Skin of body (tissue), 2 donors: ENCODE results near the gene DPH1. TPM values are rescaled to one million over a fixed set of nuclear protein-coding genes. Genes with fewer than 3 reads are reported as not detected.
"Not testable (repeated sequence)": the region's sequence is repeated elsewhere in the genome, so short reads cannot be mapped to it uniquely, and the experiment has no call there.

Experiments used
- DNase-seq: peaks from one replicate; lab custom pipeline; 2025; lab: John Stamatoyannopoulos, UW
- total RNA-seq: library from RNA; depleted of rRNA; stranded (reverse); fragments of >200 nt; gene quantifications from one replicate; pipeline ENCODE4 v1.2.3, GENCODE V29; 2014

The DPH1 gene
- total RNA-seq, 1 donor from 2014 or later = 24.0 TPM

DNA sequence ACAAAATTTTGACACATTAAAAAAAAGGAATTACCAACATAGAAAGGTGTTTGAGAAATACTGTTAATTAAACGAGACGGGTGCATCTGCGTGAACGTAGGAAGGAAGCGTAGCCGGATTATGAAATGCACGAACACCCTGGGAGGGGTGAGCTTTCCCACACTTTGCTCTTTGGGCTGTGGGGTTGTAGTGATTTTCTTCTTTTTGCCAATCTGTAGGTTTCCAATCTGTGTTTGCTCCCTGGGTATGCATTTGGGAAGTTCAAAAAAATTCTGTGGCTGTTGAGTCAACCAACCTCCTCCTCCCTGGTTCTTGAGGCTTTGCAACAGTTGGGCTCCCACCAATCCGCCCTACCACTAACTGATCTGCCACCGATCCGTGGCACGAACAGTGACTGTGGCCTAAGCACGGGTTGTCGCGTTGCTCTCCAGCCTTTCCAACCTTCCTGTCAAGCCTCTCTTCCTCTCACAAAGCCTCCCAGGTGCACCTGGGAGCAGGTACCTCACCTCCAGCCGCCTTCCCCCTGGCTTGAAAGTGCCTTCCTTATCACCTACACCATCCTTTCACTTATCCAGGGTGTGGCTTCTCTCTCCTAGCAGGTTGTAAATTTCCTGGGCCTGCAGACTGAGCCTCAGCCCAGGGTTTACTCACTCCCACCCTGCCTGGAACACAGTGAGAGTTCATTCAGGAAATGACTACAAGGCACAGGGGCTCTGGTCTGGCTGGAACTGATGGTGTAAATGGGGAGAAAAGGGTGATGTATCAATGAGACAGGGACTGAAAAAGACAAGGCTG is 21.4 kb upstream of the DPH1 start:
- no peak for DNase-seq

DNA sequence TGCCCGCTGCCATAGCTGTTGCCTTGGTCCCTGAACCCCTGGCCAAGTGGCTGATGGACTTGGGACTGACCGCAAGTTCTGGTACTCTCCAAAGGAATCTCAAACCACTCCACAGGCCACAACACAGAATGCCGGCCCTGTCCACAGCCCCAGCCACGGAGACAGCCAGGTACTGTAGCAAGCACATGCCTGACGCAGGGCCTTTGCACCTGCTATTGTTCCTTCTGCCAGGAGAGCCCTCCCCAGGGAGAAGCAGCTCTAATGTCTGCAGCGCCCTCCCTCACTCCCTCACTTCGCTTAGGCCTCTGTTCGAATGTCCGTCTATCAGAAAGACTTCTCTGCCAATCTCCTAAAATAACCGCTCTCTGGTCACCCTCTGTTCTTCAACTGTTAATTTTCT is 20.2 kb upstream of the DPH1 start:
- no peak for DNase-seq

DNA sequence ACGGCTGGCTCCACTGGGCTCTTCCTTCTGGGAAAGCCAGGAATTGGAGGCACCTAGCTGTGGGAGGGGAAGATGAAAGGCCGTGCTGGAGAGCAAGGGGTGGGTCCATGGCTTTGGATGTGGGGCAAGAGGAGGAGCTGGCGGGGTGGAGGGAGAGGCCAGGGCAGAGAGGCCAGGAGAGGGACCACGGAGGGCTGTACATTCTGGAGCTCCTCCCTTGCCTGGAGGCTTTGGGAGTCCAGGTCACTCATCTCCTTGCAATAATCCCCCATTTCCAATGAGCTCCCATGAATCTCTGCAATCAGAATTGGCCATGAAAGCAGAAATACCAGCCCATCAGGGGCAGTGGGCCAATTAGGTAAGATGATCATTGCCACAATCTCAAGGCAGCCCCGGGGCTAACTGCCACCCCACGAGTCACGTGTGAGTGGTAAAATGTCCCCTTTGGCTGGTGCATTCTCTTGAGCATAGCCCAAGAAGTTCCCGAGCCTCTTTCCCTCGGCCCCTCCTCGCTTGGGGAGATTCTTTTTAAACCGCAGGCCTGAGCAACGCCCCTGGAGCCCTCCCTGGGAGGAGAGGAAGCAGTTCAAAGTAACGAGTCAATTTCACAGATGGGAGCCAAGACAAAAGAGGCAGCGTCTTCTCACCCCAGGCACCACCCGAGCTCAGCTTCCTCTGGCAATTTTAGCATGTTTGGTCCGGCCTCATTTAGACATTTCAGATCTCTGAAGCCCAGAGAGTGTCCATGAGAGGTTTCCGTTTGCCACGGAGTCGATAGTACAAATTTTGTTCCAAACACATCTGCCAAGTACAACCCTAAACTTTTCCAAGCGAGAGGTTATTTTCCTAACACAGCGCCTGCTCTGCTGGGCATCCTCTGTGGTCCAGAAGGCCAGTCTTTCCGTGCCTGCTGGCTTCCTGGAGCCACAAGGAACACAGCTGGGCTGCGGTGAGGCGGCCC is 18.3 kb upstream of the DPH1 start:
- no peak for DNase-seq

DNA sequence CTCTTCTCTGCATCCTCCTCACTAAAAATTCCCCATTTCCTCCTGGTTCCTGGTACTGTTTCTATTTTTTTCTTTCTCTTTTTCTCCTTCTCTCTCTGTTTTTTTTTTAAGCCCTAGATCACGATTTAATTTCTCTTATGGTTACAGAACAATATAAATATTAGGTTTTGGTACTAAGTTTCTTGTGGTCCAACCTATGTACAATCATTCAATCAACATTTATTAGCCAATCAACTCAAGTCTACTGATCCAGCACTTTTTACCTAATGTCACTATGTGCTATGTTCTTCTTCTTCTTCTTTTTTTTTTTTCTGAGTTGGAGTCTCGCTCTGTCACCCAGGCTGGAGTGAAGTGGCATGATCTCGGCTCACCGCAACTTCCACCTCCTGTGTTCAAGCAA is 17.5 kb upstream of the DPH1 start:
- no peak for DNase-seq

DNA sequence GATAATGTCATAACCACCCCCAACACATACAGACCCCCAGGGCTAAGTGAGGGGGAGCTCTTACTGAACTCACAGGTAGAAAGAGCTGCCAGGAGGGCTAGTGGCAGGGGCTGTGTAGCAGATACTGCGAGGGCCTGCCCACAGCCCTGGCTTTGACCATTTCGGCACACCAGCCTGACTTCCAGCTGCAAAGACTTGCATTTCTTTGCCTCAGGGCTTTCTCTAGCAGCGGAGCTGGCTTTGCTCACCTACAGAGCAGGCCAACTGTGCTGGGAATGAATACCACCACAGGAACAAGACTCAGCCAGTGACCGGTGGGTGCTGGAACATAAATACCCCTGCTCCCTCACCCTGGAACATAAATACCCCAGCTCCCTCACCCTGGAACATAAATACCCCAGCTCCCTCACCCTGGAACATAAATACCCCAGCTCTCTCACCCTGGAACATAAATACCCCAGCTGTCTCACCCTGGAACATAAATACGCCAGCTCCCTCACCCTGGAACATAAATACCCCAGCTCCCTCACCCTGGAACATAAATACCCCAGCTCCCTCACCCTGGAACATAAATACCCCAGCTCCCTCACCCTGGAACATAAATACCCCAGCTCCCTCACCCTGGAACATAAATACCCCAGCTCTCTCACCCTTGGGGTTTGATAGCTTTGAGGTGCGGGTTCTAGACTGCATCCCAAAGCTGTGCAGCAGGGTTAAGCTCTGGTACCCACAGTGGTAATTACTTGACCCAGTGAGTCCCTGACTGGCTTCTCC is 16.5 kb upstream of the DPH1 start:
- not testable (repeated sequence) for DNase-seq

DNA sequence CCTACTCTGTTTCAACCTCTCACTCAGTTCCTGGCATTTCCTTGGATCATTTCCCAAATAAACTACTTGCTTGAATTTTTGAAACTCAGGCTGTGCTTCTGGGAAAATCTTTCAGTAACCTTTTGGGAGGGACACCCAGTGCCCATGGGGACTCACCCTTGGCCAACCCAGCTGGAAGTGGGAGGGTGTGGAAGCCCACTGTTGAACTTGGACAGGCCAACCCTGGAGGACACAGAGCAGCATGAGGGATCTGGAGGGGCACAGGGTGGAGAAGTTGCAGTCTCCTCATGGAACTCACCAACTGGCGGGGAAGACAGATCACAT is 16.0 kb upstream of the DPH1 start:
- no peak for DNase-seq

DNA sequence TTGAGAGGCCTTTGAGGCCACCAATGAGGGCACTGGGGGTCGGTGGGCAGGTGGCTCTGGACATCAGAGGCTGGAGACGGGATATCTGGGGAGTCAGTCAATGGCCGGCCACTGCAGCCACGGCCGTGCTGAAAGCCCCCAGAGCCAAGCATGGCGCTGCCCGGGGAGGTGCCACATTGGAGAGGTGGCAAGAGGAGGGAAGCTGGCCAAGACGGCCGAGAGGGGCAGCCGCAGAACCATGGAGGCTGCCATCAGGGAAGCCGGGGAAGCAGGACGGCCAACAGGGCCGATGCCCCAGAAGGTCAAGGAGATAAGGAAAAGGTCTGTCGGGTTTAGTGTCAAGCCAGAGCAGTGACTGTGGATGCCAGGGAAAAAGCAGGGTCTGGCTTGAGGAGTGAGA is 14.6 kb upstream of the DPH1 start:
- DNase-seq = no peak

DNA sequence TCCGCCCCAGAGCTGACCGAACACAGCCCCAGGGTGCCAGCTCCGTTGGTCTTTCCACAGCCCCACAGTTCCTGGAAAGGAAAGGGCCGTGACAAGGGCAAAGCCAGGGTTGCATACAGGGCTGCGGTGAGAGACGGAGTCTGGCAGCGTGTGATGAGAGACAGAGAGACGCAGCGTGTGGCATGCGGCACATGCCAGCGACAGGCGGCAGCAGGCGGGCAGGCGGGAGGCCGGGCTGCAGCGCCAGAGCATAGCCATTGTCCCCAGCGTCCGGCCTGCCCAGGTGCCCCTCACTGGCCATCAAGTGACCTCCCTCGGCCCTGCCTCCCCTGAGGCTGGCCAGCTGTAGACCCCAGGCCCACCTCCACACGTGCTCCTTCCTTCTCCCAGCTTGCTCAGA is 13.5 kb upstream of the DPH1 start:
- DNase-seq = no peak

DNA sequence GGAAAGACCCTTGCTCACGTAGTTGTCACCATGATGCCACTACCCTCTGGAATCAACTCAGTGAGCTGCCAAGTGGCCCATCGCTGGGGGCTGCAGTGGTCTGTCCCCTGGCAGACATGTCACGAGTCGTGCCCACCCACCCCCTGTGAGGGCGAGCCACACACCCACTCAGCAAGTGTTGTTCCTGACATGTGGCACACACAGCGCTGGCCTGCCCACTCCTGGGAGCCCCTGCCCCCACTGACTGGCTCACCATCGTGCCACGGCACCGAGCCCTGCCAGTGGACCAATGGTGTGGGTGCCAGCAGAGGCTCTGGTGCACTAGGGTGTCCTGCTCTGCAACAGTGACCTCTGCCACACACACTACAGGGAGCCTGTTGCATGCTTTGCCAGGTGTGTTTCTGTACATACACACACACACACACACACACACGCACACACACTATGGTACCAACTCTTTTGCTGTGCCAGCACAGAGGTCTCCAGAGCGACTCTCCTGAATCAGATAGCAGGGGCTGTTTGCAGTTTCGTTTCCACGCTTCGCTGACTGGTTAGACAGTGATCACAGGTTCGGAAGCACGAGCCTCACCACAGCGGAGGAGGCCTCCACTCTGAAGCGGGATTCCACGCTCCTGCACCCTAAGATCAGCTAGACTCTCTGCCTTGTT is 12.5 kb upstream of the DPH1 start:
- no peak for DNase-seq

DNA sequence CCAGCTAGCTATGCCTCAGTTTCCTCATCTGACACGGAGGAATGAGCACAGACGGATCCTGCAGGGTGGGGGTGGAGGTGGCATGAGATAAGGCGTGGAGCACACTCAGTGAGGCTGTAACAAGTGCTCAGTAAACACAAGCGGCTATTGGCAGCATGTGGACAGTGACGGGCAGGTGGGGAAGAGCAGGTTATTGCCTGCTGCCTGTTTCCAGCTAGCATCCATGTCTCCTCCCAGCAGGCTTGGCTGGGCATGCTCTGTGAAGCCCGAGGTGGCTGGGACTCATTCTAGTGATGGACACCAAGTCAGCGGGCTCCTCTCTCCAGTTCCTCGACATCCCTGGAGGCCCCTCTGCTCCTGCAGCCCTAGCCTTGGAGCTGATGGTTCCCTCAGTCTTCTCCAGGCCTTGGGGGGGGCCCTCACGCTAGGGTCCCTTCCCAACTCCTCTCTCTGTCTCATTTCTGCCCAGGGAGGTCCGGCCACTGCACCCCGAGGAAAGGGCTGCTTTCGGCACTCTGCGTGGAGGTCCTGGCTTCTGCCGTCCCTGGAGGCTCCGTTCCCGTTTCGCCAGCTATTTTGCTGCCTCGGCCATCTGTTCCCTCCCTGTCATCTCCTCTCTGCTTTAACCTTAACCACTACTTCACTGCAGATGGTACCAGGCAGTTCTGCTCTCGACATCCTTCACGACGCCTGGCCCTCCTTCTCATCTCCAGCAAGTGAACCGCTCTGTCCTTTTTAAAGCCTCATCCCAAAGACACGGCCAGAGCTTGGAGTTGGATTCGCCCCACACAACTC is 11.0 kb upstream of the DPH1 start:
- no peak for DNase-seq

DNA sequence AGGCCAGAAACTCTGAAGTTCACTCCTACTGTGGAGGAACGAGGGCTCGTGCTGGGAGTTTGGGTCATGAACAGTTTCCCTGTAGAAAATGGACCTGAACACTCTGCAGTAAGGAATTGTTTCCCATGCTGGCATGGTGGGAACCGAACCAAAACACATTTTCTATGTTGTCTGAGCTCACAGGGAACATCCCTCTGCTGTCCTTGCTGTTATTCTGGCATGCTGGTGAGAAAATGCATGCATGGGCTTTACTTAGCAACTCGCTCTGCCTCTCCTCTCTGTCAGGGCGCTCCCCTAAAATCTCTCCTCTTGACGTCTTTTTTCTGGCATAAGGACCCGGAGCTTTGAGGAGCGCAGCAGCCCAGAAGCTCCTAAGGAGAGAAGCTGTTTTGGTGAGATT is 10.2 kb upstream of the DPH1 start:
- DNase-seq = no peak

DNA sequence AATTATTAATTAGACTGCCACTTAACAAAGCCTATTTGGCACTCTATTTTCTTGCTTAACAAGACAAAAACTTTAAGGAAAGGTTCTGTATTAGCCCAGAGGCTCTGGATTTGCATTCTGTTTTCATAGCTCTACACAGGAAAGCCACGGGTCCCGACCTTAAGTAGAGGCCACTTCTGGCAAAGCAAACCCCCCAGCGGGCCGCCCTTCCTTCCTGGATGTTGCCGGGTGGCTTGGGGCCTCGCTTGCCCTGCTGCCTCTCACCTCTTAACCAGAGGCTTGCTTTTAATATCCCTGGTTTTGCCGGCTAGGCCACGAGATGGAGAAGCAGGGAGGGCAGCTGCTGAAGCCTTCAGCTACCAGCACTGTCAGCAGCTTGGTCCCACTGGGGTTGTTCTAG is 9.2 kb upstream of the DPH1 start:
- no peak for DNase-seq

DNA sequence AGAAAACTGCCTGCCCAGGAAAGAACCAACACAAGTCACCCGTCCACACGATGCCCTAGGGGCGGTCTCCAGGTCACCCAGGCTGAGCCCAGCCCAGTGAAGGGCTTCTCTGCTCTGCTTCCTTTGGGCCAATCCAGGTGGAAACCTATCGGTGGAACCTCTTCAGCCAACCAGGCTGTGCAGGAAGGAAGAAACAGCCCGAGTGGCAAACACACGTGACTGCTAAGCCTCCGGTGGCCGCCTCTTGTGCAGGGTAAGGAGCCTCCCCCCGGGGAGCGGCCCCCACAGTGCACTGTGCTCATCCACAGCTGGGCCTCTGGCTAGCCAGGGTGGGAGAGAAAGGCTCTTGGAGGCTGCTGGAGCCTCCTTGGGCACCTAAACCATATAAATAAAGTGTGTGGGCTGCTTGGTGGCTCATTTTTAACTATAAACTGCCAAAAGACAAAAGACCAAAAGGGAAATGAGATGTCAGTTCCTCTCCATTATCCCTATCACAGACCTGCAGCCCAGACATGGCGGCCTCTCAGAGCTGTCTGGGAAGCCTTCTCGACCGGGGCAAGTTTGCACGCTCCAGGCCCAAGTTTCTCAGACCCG is 7.2 kb upstream of the DPH1 start:
- DNase-seq = no peak

DNA sequence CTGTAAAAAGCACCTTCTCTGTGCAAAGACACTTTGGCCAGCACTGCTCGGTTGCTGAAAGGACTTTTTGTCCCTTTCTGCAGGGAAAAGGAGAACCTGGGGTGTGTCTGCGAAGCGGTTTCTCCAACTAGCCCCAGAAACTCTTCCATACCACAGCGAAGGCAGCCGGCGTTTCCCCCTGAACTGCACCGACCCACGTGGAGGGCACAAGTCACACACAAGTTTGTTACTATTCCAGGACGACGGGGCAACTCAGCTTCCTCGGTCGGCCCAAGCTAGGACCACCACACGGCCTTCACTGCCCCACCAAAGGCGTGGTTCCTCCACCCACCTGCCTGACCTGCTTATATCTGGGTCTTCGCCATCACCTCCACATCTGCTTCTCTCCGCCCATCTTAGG is 6.7 kb upstream of the DPH1 start:
- DNase-seq = no peak

DNA sequence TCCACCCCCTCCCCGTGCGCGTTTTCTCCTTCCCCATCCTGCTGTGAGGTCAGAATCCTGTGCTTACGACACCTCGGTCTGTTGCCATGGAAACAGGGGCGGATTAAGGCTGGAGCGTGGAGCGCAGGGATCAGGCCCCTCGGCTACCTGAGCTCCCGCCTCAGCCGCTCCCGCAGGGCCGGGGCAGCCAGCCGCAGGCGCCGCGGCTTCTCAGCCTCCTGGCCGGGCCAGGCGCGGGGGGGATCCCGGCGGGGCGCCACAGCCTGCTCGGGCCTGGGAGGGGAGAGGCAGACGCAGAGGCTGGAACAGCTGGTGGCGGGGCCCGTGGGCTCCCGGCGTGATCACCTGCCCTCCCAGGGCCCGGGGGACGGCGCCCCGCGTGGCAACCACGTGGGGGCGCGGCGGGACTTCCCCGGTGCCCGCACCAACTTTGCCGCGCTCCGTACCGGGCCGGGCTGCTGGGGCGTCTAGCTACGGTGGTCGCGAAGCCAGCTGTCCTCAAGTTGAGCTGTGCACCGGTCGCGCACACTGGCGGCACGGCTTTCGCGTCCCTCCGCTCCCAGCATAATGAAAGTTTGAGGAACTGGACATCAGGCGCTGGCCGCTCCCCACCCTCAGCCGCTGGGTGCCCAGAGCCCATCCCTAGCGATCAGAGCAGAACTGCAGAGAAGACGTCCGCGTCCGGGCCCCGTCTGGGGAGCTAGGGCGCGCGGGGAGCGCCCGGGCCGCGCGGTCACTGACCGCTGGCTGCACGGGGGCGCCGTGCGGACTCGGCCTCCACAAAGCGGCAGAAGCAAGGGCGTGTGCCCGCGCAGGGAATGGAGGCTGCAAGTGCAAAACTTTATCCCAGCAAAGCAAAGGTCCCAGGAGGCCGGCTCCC is 6.0 kb upstream of the DPH1 start:
- no peak for DNase-seq

DNA sequence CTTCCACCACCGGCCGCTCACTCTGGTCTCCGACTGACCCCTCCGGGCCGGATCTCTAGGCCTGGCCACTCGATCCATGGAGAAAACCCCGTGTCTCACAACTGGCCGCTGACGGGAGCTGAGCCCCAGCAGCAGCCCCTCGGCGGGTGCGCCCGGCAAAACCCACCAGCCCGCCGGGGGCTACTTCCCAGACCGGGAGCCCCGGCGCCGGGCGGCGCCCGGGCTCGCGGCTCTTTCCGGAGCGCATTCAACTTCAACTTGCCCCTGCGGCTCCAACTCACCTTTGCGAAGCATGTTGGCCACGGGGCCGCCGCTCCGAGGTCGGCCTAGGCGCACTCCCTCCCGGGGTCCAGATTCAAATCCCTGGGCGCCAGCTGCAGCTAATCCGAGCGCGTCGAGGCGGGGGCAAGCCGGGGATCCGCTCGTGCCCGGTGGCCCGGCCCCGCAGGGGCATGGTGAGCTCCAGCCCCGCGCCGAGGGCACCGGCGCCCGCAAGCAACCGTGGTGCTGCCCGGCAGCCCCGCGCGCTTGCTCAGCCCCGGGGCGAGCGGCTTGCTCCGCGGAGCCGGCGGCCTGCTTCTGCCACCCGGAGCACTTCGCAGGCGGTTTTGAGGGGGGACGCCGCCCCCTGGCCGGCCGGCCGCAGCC is 5.3 kb upstream of the DPH1 start:
- DNase-seq = no peak

DNA sequence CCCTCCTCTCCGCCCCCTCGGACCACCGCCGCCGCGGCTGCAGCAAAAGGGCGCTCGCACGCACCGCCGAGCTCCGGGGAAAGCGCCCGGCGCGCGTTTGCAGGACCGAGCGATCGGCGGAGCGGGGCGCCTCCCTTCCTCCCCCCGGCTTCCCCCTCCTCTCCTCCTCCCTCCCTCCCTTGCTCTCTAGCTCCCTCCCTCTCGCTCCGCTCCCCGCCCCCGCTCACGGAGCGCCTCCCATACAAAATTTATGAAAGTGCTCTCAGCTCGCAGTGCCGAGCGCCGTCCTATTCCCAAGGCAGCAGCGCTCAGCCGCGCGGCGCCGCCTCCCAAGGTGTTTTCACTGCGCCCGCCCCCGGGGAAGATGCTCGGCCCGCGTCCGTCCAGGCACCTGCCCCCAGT is 4.7 kb upstream of the DPH1 start, which contains the start of gene RTN4RL1:
Gene RTN4RL1, minus strand, starts transcription at position 115 of the 402 bp plus-strand sequence. CDS start 469 bp downstream, outside the sequence.
- DNase-seq = peak; percentile 51

DNA sequence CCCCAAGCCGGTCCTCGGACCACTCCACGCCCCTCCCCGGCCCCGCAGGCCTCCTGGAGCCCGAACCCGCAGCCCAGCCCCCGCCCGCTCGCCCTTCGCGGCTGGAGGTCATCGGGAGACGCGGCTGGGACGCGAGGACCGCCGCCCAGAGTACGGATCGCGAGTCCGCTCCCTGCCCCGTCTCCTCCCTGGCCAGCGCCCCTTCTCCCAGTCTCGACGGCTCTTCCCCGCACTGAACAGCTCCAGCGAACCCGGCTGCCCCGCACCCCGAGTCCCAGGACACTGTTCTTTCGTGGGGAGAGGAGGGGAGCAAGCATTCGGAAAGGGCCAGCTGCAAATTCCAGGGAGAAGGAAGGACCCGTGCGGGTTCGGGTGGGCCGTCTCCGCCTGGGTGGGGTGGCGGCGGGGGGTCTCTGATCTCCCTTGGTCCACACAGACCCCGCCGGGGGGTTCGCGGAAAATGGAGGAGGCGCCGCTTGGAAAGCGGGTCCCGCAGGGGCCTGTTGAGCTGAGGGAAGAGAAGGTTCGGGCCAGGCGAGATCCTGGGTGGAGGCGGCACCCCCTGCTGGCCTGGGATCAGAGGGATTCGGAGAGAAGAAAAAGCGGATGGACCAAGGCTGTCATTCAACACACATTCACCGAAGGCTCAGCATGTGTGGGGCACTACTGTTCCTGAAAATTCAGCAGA is 4.2 kb upstream of the DPH1 start:
- no peak for DNase-seq
